Body of pancreas (tissue), 4 donors: ENCODE data around the gene GPR183. TPM values are rescaled to one million over a fixed set of nuclear protein-coding genes. Genes with fewer than 3 reads are reported as not detected.
A peak's percentile ranks its signal among the peaks of the same experiment; 100 is the strongest.

Experiments
- ATAC-seq: fragments of 150-250 bp; one replicate; pipeline ENCODE4 v1.9.1; 2016
- DNase-seq, 4 donors: peaks; one replicate each; pipeline ENCODE4 v3.0.0-alpha.2; 2019
- H3K27ac ChIP-seq, 4 donors: fragments of 200-600 bp; sonication (generic); 1 replicate in 3 of 4; 2 replicates in 1 of 4; pipeline versions ENCODE4 v1.5.1 to v1.6.1; 2016 to 2019; ENCODE audit warnings: mild to moderate bottlenecking in 1 of 4, mixed read lengths in 1 of 4, moderate library complexity in 1 of 4
- H3K27me3 ChIP-seq, 2 donors: fragments of 200-600 bp; sonication (generic); one replicate each; pipeline ENCODE4 v1.6.0; 2016; ENCODE audit warnings: mild to moderate bottlenecking in 1 of 2
- H3K36me3 ChIP-seq, 2 donors: fragments of 200-600 bp; sonication (generic); replicated peaks in 1 of 2; 2 replicates each; pipeline ENCODE4 v1.5.1; 2016; ENCODE audit warnings: low read depth in 2 of 2; ENCODE audit not compliant: insufficient read depth in 1 of 2
- H3K4me1 ChIP-seq: fragments of 200-600 bp; sonication (generic); one replicate; pipeline ENCODE4 v1.6.0; 2016
- H3K4me3 ChIP-seq, 2 donors: fragments of 200-600 bp; sonication (generic); 1 replicate in 1 of 2; 2 replicates in 1 of 2; pipeline ENCODE4 v1.5.1; 2016 to 2019
- H3K9me3 ChIP-seq, 3 donors: fragments of 200-600 bp; sonication (generic); 1 replicate in 2 of 3; 2 replicates in 1 of 3; pipeline ENCODE4 v1.5.1; 2016
- CTCF ChIP-seq, 7 experiments: fragments of 450-650 bp in 4 of 7; fragments of 200-600 bp in 3 of 7; sonication (generic) in 3 of 7; IDR thresholded peaks; one replicate each; pipeline ENCODE4 v1.5.1; 2016 to 2019; ENCODE audit warnings: antibody characterized with exemption in 7 of 7
- POLR2A ChIP-seq, 3 donors: fragments of 450-650 bp; IDR thresholded peaks; one replicate each; pipeline ENCODE4 v1.6.1; 2016; ENCODE audit warnings: antibody characterized with exemption in 3 of 3, mild to moderate bottlenecking in 2 of 3
- WGBS, 2 donors: methylation state at CpG; one replicate each; pipeline ENCODE4 v1.1.5; 2017; 5-methylcytosine and 5-hydroxymethylcytosine counted together
- intact Hi-C: fragments of 100-400 bp; cut with DNase I; formaldehyde crosslinking; loops from one replicate; pipeline ENCODE4 v1.15.1; 2023
- total RNA-seq, 2 donors: library from RNA; depleted of rRNA; stranded (reverse); fragments of >200 nt; gene quantifications; one replicate each; pipeline ENCODE4 v1.1.0, GENCODE V29; 2016

The GPR183 gene
- total RNA-seq, 2 donors from 2014 or later: 3.6 TPM; not detected in 1

- no peak for ATAC-seq
- no peak for TF ChIP-seq POLR2A (IDR thresholded peaks at IDR 0.05)
- no peak for TF ChIP-seq CTCF (IDR thresholded peaks at IDR 0.05)
- 43 to 78% methylated on average over 1 of the region's 1 CpG for WGBS, 2 donors
Measured at GRCh38 chr13:99275093-99275469, 32.1 kb downstream of the GPR183 start.

GRCh38 chr13:99273128-99273527 is 34.1 kb downstream of the GPR183 start:
- Histone ChIP-seq H3K36me3 (no peaks in the 10 kb centered on the region), H3K4me3 (no peak overlapping the region), H3K4me1 (no peaks in the 10 kb centered on the region), H3K27me3 (no peaks in the 10 kb centered on the region), H3K9me3 (no peaks in the 10 kb centered on the region), H3K27ac (no peak overlapping the region)
- DNase-seq: no peak
- TF ChIP-seq POLR2A (IDR thresholded peaks at IDR 0.05) (no peak), CTCF (IDR thresholded peaks at IDR 0.05) (no peak)
- no peak for ATAC-seq
- WGBS, 2 donors: 96 to 97% methylated on average over 2 of the region's 2 CpGs
- intact Hi-C loops: loop anchor here (10.0 kb wide), 1 partner anchor 152 kb away; no protein-coding TSS in a partner anchor

More at GRCh38 chr13:99275093-99275469, 32.1 kb downstream of the GPR183 start:
- Histone ChIP-seq H3K27me3 (no peaks in the 10 kb centered on the region), H3K9me3 (no peaks in the 10 kb centered on the region), H3K4me3 (no peak overlapping the region), H3K27ac (no peak overlapping the region), H3K36me3 (no peaks in the 10 kb centered on the region), H3K4me1 (no peaks in the 10 kb centered on the region)
- no peak for DNase-seq
- intact Hi-C loops: loop anchor here (10.0 kb wide), 1 partner anchor 150 kb away; no protein-coding TSS in a partner anchor

GRCh38 chr13:99272481-99272880 is 34.7 kb downstream of the GPR183 start:
- Histone ChIP-seq H3K4me1 (no peaks in the 10 kb centered on the region), H3K9me3 (no peaks in the 10 kb centered on the region), H3K27ac (no peak overlapping the region), H3K27me3 (no peaks in the 10 kb centered on the region), H3K36me3 (no peaks in the 10 kb centered on the region), H3K4me3 (no peak overlapping the region)
- WGBS, 2 donors: 89 to 97% methylated on average over 2 of the region's 2 CpGs
- intact Hi-C loops: loop anchor here (10.0 kb wide), 1 partner anchor 152 kb away; no protein-coding TSS in a partner anchor
- no peak for DNase-seq
- ATAC-seq: no peak
- no peak for TF ChIP-seq POLR2A (IDR thresholded peaks at IDR 0.05)
- no peak for TF ChIP-seq CTCF (IDR thresholded peaks at IDR 0.05)

GRCh38 chr13:99271249-99271648 is 36.0 kb downstream of the GPR183 start:
- no peaks in the 10 kb centered on the region for H3K27me3 ChIP-seq
- no peak for DNase-seq
- H3K36me3 ChIP-seq: no peaks in the 10 kb centered on the region
- TF ChIP-seq CTCF (IDR thresholded peaks at IDR 0.05) (no peak), POLR2A (IDR thresholded peaks at IDR 0.05) (no peak)
- peak overlapping the region in 1 of 4 donors; percentile 56 for H3K27ac ChIP-seq
- H3K4me3 ChIP-seq: no peak overlapping the region
- intact Hi-C loops: loop anchor here (10.0 kb wide), 1 partner anchor 154 kb away; no protein-coding TSS in a partner anchor
- ATAC-seq: no peak
- no peaks in the 10 kb centered on the region for H3K9me3 ChIP-seq
- H3K4me1 ChIP-seq: no peaks in the 10 kb centered on the region
- 76 to 86% methylated on average over 3 of the region's 3 CpGs for WGBS, 2 donors

GRCh38 chr13:99270518-99270917 is 36.7 kb downstream of the GPR183 start:
- intact Hi-C loops: loop anchor here (10.0 kb wide), 1 partner anchor 154 kb away; no protein-coding TSS in a partner anchor
- peak in 1 of 3 donors; percentile 5 for TF ChIP-seq POLR2A (IDR thresholded peaks at IDR 0.05)
- TF ChIP-seq CTCF (IDR thresholded peaks at IDR 0.05): no peak

More at GRCh38 chr13:99270518-99270917, 36.7 kb downstream of the GPR183 start:
- H3K9me3 ChIP-seq: no peaks in the 10 kb centered on the region
- no peak for ATAC-seq
- no peaks in the 10 kb centered on the region for H3K36me3 ChIP-seq
- H3K27me3 ChIP-seq: no peaks in the 10 kb centered on the region
- H3K4me1 ChIP-seq: no peaks in the 10 kb centered on the region
- H3K27ac ChIP-seq: peak overlapping the region in 1 of 4 donors; percentile 56
- H3K4me3 ChIP-seq: no peak overlapping the region
- WGBS, 2 donors: 77 to 90% methylated on average over 2 of the region's 2 CpGs
- DNase-seq: no peak
